Measurements from ENCODE around the gene FRG2.
"Not testable (repeated sequence)": the region's sequence is repeated elsewhere in the genome, so short reads cannot be mapped to it uniquely, and the experiment has no call there.

DNA sequence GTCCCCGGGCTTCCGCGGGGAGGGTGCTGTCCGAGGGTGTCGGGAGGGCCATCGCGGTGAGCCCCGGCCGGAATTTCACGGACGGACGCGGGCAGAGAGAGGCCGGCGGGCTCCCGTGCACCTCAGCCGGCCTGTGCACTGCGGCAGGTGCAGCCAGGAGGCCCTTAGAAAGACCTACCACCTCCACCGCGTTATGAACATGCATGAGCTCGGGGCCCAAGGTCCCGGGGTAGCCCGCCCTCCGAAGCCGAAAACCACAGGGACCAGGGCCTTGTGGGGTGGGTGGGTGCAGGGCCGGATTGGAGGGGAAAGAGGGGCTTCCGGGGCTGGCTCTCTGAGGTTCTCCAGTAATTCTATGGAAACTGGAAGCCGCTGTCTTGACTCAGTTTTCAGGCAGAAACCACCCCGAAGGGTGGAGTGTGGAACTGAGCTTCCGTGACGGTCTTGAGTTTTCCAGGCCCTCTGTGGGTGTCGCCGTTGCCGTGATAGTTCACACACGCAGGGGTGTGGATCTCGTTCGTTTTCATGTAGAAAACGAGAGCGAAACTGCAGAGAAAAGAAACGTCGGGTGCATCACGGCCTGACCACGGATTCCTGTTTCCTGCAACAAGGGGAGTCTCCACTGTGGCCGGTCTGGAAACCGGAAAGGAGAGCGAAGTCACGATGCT is 4.3 kb downstream of the FRG2 start:
- TF ChIP-seq, protein P1, sequence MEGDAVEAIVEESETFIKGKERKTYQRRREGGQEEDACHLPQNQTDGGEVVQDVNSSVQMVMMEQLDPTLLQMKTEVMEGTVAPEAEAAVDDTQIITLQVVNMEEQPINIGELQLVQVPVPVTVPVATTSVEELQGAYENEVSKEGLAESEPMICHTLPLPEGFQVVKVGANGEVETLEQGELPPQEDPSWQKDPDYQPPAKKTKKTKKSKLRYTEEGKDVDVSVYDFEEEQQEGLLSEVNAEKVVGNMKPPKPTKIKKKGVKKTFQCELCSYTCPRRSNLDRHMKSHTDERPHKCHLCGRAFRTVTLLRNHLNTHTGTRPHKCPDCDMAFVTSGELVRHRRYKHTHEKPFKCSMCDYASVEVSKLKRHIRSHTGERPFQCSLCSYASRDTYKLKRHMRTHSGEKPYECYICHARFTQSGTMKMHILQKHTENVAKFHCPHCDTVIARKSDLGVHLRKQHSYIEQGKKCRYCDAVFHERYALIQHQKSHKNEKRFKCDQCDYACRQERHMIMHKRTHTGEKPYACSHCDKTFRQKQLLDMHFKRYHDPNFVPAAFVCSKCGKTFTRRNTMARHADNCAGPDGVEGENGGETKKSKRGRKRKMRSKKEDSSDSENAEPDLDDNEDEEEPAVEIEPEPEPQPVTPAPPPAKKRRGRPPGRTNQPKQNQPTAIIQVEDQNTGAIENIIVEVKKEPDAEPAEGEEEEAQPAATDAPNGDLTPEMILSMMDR (IDR thresholded peaks at IDR 0.05), result not testable (repeated sequence)
- not testable (repeated sequence) for TF ChIP-seq POLR2A (IDR thresholded peaks at IDR 0.05)

Data from adrenal gland (tissue), 5 donors.